Measurements from ENCODE around the gene FFAR2. TPM values are rescaled to one million over a fixed set of nuclear protein-coding genes. Genes with fewer than 3 reads are reported as not detected.
"Not testable (repeated sequence)": the region's sequence is repeated elsewhere in the genome, so short reads cannot be mapped to it uniquely, and the experiment has no call there.

Gene FFAR2
- total and polyA plus RNA-seq, 4 donors = 1.2 to 113 (median 4.4) TPM

DNA sequence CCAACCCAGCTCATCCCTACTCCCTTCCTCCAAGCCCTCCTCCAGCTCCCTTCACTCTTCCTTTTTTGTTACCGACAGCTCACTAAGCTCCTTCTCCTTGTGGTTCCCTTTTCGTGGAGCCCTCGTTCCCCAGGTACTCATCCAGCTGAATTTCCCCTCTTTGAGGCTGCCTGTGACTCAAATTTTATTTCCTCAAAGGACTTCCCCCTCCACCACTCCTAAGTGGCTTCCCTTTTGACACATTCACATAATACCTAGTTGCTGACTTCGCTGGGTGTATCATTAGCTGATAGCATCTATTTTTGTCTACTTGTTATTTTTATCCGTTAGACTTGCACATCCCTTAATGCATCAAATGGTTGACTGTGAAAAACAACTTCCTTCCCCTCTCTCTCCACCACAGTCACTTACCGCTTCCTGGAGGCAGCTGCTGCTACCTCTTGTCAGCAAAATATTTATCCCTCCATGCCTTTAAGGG, 14.5 kb downstream of the FFAR2 start:
- DNase-seq = peak in 2 of 3 donors; percentile 44 to 49
- Histone ChIP-seq H3K4me1 (ENCODE audit: control insufficient read depth in 5 of 5, insufficient read depth in 5 of 5, low read length in 5 of 5) (peaks cover 7 to 40% (median 23%) of the 10 kb centered on the region in 5 donors), H3K9me3 (ENCODE audit: control insufficient read depth in 4 of 4, insufficient read depth in 3 of 4, low read length in 3 of 4) (no peaks in the 10 kb centered on the region), H3K27me3 (ENCODE audit: control insufficient read depth in 3 of 3, insufficient read depth in 3 of 3, low read length in 2 of 3) (no peaks in the 10 kb centered on the region), H3K4me3 (no peak overlapping the region), H3K27ac (ENCODE audit: low read depth in 1 of 2, low read length in 1 of 2) (peak overlapping the region in 1 of 2 donors; percentile 65), H3K36me3 (ENCODE audit: control insufficient read depth in 4 of 4, insufficient read depth in 4 of 4, low read length in 4 of 4) (no peaks in the 10 kb centered on the region), H3K9ac (ENCODE audit: insufficient read depth in 1 of 2, low read length in 2 of 2) (no peak overlapping the region)
- ATAC-seq (ENCODE audit: insufficient read depth, low FRiP score) = peak; percentile 62
- 3 to 17% methylated on average over 6 of the region's 6 CpGs for WGBS, 2 donors
- no peak for TF ChIP-seq CTCF (IDR thresholded peaks at IDR 0.05; ENCODE audit: control extremely low read depth, extremely low read depth)

- DNase-seq; H3K36me3 ChIP-seq (ENCODE audit: control insufficient read depth in 4 of 4, insufficient read depth in 4 of 4, low read length in 4 of 4); H3K9me3 ChIP-seq (ENCODE audit: control insufficient read depth in 4 of 4, insufficient read depth in 3 of 4, low read length in 3 of 4); H3K27me3 ChIP-seq (ENCODE audit: control insufficient read depth in 3 of 3, insufficient read depth in 3 of 3, low read length in 2 of 3); H3K27ac ChIP-seq (ENCODE audit: low read depth in 1 of 2, low read length in 1 of 2); ATAC-seq (ENCODE audit: insufficient read depth, low FRiP score); H3K9ac ChIP-seq (ENCODE audit: insufficient read depth in 1 of 2, low read length in 2 of 2); H3K4me3 ChIP-seq: not testable (repeated sequence)
- WGBS, 2 donors = 36 to 50% methylated on average over 7 of the region's 7 CpGs
- peaks cover 7 to 36% (median 20%) of the 10 kb centered on the region in 5 donors for H3K4me1 ChIP-seq (ENCODE audit: control insufficient read depth in 5 of 5, insufficient read depth in 5 of 5, low read length in 5 of 5)
These were observed 14.9 kb downstream of the FFAR2 start for GRCh38 chr19:35462956-35463355.

- no peak overlapping the region for H3K9ac ChIP-seq (ENCODE audit: insufficient read depth in 1 of 2, low read length in 2 of 2)
- ATAC-seq (ENCODE audit: insufficient read depth, low FRiP score) (no peak), DNase-seq (no peak)
- H3K4me3 ChIP-seq = no peak overlapping the region
- 95 to 96% methylated on average over 1 of the region's 1 CpG for WGBS, 2 donors
- H3K27me3 ChIP-seq (ENCODE audit: control insufficient read depth in 3 of 3, insufficient read depth in 3 of 3, low read length in 2 of 3) = no peaks in the 10 kb centered on the region
- no peak overlapping the region for H3K27ac ChIP-seq (ENCODE audit: low read depth in 1 of 2, low read length in 1 of 2)
- H3K36me3 ChIP-seq (ENCODE audit: control insufficient read depth in 4 of 4, insufficient read depth in 4 of 4, low read length in 4 of 4) = no peaks in the 10 kb centered on the region
- peaks cover 0 to 7% (median 4%) of the 10 kb centered on the region in 5 donors for H3K4me1 ChIP-seq (ENCODE audit: control insufficient read depth in 5 of 5, insufficient read depth in 5 of 5, low read length in 5 of 5)
- H3K9me3 ChIP-seq (ENCODE audit: control insufficient read depth in 4 of 4, insufficient read depth in 3 of 4, low read length in 3 of 4) = no peaks in the 10 kb centered on the region
- no peak for TF ChIP-seq CTCF (IDR thresholded peaks at IDR 0.05; ENCODE audit: control extremely low read depth, extremely low read depth)
These were observed 18.2 kb downstream of the FFAR2 start for GRCh38 chr19:35466259-35466658.

DNA sequence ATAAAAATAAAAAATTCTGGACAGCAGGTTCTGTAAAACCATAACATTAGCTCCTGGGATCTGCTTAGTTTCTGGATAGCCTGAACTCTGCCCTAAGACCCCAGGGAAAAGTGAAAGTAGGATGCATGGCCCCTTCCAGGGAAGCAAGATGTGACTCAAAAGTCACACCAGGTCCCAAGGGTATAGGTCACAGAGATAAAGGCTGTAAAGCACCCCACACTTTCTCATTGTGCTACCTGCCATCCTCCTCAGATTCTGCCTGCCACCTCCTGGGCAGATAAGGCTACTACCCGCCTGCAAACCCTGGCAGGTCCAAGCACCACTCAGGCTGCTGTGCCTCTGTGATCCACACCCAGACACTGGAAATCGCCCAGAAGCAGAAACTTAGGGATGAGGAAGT, 20.6 kb downstream of the FFAR2 start:
- no peak for ATAC-seq (ENCODE audit: insufficient read depth, low FRiP score)
- DNase-seq = peak in 2 of 3 donors; percentile 21 to 54
- WGBS, 2 donors = 21 to 38% methylated on average over 2 of the region's 2 CpGs

More for the DNA sequence above, 20.6 kb downstream of the FFAR2 start:
- Histone ChIP-seq H3K4me3 (no peak overlapping the region), H3K27ac (ENCODE audit: low read depth in 1 of 2, low read length in 1 of 2) (no peak overlapping the region), H3K36me3 (ENCODE audit: control insufficient read depth in 4 of 4, insufficient read depth in 4 of 4, low read length in 4 of 4) (no peaks in the 10 kb centered on the region), H3K4me1 (ENCODE audit: control insufficient read depth in 5 of 5, insufficient read depth in 5 of 5, low read length in 5 of 5) (peaks cover 0 to 2% (median 0%) of the 10 kb centered on the region in 5 donors), H3K9ac (ENCODE audit: insufficient read depth in 1 of 2, low read length in 2 of 2) (no peak overlapping the region), H3K27me3 (ENCODE audit: control insufficient read depth in 3 of 3, insufficient read depth in 3 of 3, low read length in 2 of 3) (no peaks in the 10 kb centered on the region), H3K9me3 (ENCODE audit: control insufficient read depth in 4 of 4, insufficient read depth in 3 of 4, low read length in 3 of 4) (no peaks in the 10 kb centered on the region)
- TF ChIP-seq CTCF (IDR thresholded peaks at IDR 0.05; ENCODE audit: control extremely low read depth, extremely low read depth) = peak; percentile 50
